ENCODE results near the gene NAV3. TPM values are rescaled to one million over a fixed set of nuclear protein-coding genes. Genes with fewer than 3 reads are reported as not detected.
A peak's percentile ranks its signal among the peaks of the same experiment; 100 is the strongest.

NAV3 gene
- total and polyA plus RNA-seq, 5 donors, result 2.0 to 6.8 (median 4.4) TPM

GRCh38 chr12:77993658-77994057 lies 163.0 kb downstream of the NAV3 start:
- Histone ChIP-seq H3K27me3 (ENCODE audit: control insufficient read depth, insufficient read depth) (no peaks in the 10 kb centered on the region), H3K27ac (ENCODE audit: low read length) (no peak overlapping the region), H3K9me3 (ENCODE audit: control insufficient read depth, low read length) (no peaks in the 10 kb centered on the region), H3K4me1 (ENCODE audit: control insufficient read depth, insufficient read depth, low read length) (no peaks in the 10 kb centered on the region), H3K4me3 (ENCODE audit: low read length) (no peak overlapping the region)
- ATAC-seq (no peak), DNase-seq (no peak)
- intact Hi-C loops (cut with DNase I), result no loop called here
- WGBS, result 72% methylated on average over 4 of the region's 4 CpGs

GRCh38 chr12:77995436-77996167 lies 164.9 kb downstream of the NAV3 start:
- no peak overlapping the region for H3K4me3 ChIP-seq (ENCODE audit: low read length)
- intact Hi-C loops (cut with DNase I), result no loop called here
- no peak overlapping the region for H3K27ac ChIP-seq (ENCODE audit: low read length)
- no peak for DNase-seq
- H3K4me1 ChIP-seq (ENCODE audit: control insufficient read depth, insufficient read depth, low read length), result no peaks in the 10 kb centered on the region
- WGBS, result 88% methylated on average over 2 of the region's 2 CpGs
- H3K9me3 ChIP-seq (ENCODE audit: control insufficient read depth, low read length), result no peaks in the 10 kb centered on the region
- no peaks in the 10 kb centered on the region for H3K27me3 ChIP-seq (ENCODE audit: control insufficient read depth, insufficient read depth)
- ATAC-seq, result no peak

- Histone ChIP-seq H3K27ac (ENCODE audit: low read length) (no peak overlapping the region), H3K4me3 (ENCODE audit: low read length) (no peak overlapping the region), H3K4me1 (ENCODE audit: control insufficient read depth, insufficient read depth, low read length) (no peaks in the 10 kb centered on the region), H3K9me3 (ENCODE audit: control insufficient read depth, low read length) (no peaks in the 10 kb centered on the region), H3K27me3 (ENCODE audit: control insufficient read depth, insufficient read depth) (no peaks in the 10 kb centered on the region)
- ATAC-seq (no peak), DNase-seq (no peak)
- 76% methylated on average over 4 of the region's 4 CpGs for WGBS
- intact Hi-C loops (cut with DNase I), result no loop called here
These were observed 166.0 kb downstream of the NAV3 start for GRCh38 chr12:77996670-77997069.

GRCh38 chr12:77998236-77998786 lies 167.6 kb downstream of the NAV3 start:
- DNase-seq, result no peak
- no peak overlapping the region for H3K4me3 ChIP-seq (ENCODE audit: low read length)
- H3K9me3 ChIP-seq (ENCODE audit: control insufficient read depth, low read length), result no peaks in the 10 kb centered on the region
- intact Hi-C loops (cut with DNase I), result no loop called here
- no peak overlapping the region for H3K27ac ChIP-seq (ENCODE audit: low read length)
- no peak for ATAC-seq
- 61% methylated on average over 2 of the region's 2 CpGs for WGBS
- H3K4me1 ChIP-seq (ENCODE audit: control insufficient read depth, insufficient read depth, low read length), result no peaks in the 10 kb centered on the region
- no peaks in the 10 kb centered on the region for H3K27me3 ChIP-seq (ENCODE audit: control insufficient read depth, insufficient read depth)

GRCh38 chr12:77999074-77999715 lies 168.5 kb downstream of the NAV3 start:
- intact Hi-C loops (cut with DNase I), result no loop called here
- WGBS, result 51% methylated on average over 4 of the region's 4 CpGs

GRCh38 chr12:78002878-78003277 lies 172.2 kb downstream of the NAV3 start:
- no peak for DNase-seq
- Histone ChIP-seq H3K27ac (ENCODE audit: low read length) (no peak overlapping the region), H3K4me1 (ENCODE audit: control insufficient read depth, insufficient read depth, low read length) (no peaks in the 10 kb centered on the region), H3K4me3 (ENCODE audit: low read length) (no peak overlapping the region), H3K9me3 (ENCODE audit: control insufficient read depth, low read length) (no peaks in the 10 kb centered on the region), H3K27me3 (ENCODE audit: control insufficient read depth, insufficient read depth) (no peaks in the 10 kb centered on the region)
- ATAC-seq, result no peak
- intact Hi-C loops (cut with DNase I), result loop anchor here in 2 of 4 donors (10.0 kb wide), 1 partner anchor 112 kb away; no protein-coding TSS in a partner anchor
- 73% methylated on average over 1 of the region's 1 CpG for WGBS

More at GRCh38 chr12:77999074-77999715, 168.5 kb downstream of the NAV3 start:
- Histone ChIP-seq H3K4me1 (ENCODE audit: control insufficient read depth, insufficient read depth, low read length) (no peaks in the 10 kb centered on the region), H3K9me3 (ENCODE audit: control insufficient read depth, low read length) (no peaks in the 10 kb centered on the region), H3K27ac (ENCODE audit: low read length) (no peak overlapping the region), H3K27me3 (ENCODE audit: control insufficient read depth, insufficient read depth) (no peaks in the 10 kb centered on the region), H3K4me3 (ENCODE audit: low read length) (no peak overlapping the region)
- DNase-seq, result no peak
- no peak for ATAC-seq

- no peak for ATAC-seq
These were observed 173.8 kb downstream of the NAV3 start for GRCh38 chr12:78004249-78005093.

GRCh38 chr12:78005094-78005492 lies 174.4 kb downstream of the NAV3 start:
- Histone ChIP-seq H3K27ac (ENCODE audit: low read length) (no peak overlapping the region), H3K9me3 (ENCODE audit: control insufficient read depth, low read length) (no peaks in the 10 kb centered on the region), H3K27me3 (ENCODE audit: control insufficient read depth, insufficient read depth) (no peaks in the 10 kb centered on the region), H3K4me3 (ENCODE audit: low read length) (no peak overlapping the region), H3K4me1 (ENCODE audit: control insufficient read depth, insufficient read depth, low read length) (no peaks in the 10 kb centered on the region)
- ATAC-seq, result no peak
- no peak for DNase-seq
- intact Hi-C loops (cut with DNase I), result loop anchor here in 2 of 4 donors (10.0 kb wide), 1 partner anchor 110 kb away; no protein-coding TSS in a partner anchor
- WGBS, result 90% methylated on average over 3 of the region's 3 CpGs

More at GRCh38 chr12:78004249-78005093, 173.8 kb downstream of the NAV3 start:
- intact Hi-C loops (cut with DNase I), result loop anchor here in 2 of 4 donors (10.0 kb wide), 1 partner anchor 110 kb away; no protein-coding TSS in a partner anchor
- H3K27me3 ChIP-seq (ENCODE audit: control insufficient read depth, insufficient read depth), result no peaks in the 10 kb centered on the region
- H3K4me3 ChIP-seq (ENCODE audit: low read length), result no peak overlapping the region
- no peaks in the 10 kb centered on the region for H3K4me1 ChIP-seq (ENCODE audit: control insufficient read depth, insufficient read depth, low read length)
- 79% methylated on average over 3 of the region's 3 CpGs for WGBS
- H3K9me3 ChIP-seq (ENCODE audit: control insufficient read depth, low read length), result no peaks in the 10 kb centered on the region
- no peak for DNase-seq
- no peak overlapping the region for H3K27ac ChIP-seq (ENCODE audit: low read length)

GRCh38 chr12:78007173-78007572 lies 176.5 kb downstream of the NAV3 start:
- intact Hi-C loops (cut with DNase I), result loop anchor here in 2 of 4 donors (10.0 kb wide), 1 partner anchor 108 kb away; no protein-coding TSS in a partner anchor
- peak in 1 of 3 donors; percentile 25 for DNase-seq

GRCh38 chr12:78009031-78009430 lies 178.3 kb downstream of the NAV3 start:
- 90% methylated on average over 3 of the region's 3 CpGs for WGBS
- Histone ChIP-seq H3K9me3 (ENCODE audit: control insufficient read depth, low read length) (no peaks in the 10 kb centered on the region), H3K27ac (ENCODE audit: low read length) (no peak overlapping the region), H3K27me3 (ENCODE audit: control insufficient read depth, insufficient read depth) (no peaks in the 10 kb centered on the region), H3K4me3 (ENCODE audit: low read length) (no peak overlapping the region), H3K4me1 (ENCODE audit: control insufficient read depth, insufficient read depth, low read length) (no peaks in the 10 kb centered on the region)
- intact Hi-C loops (cut with DNase I), result loop anchor here in 2 of 4 donors (10.0 kb wide), 1 partner anchor 106 kb away; no protein-coding TSS in a partner anchor
- ATAC-seq, result no peak
- DNase-seq, result no peak

More at GRCh38 chr12:78007173-78007572, 176.5 kb downstream of the NAV3 start:
- Histone ChIP-seq H3K27ac (ENCODE audit: low read length) (no peak overlapping the region), H3K4me1 (ENCODE audit: control insufficient read depth, insufficient read depth, low read length) (no peaks in the 10 kb centered on the region), H3K4me3 (ENCODE audit: low read length) (no peak overlapping the region), H3K27me3 (ENCODE audit: control insufficient read depth, insufficient read depth) (no peaks in the 10 kb centered on the region), H3K9me3 (ENCODE audit: control insufficient read depth, low read length) (no peaks in the 10 kb centered on the region)
- no peak for ATAC-seq
- whole genome bisulfite sequencing, result 92% methylated on average over 4 of the region's 4 CpGs

Measured in right cardiac atrium (tissue), 5 donors.